ENCODE measurements around the gene FAM163B. TPM values are rescaled to one million over a fixed set of nuclear protein-coding genes. Genes with fewer than 3 reads are reported as not detected.

FAM163B gene
- total and polyA plus RNA-seq, 2 experiments from 2014 or later = 5.6 TPM; not detected in 1

- Histone ChIP-seq H3K36me3 (no peaks in the 10 kb centered on the region), H3K27ac (no peak overlapping the region), H3K4me1 (ENCODE audit: low read depth) (no peaks in the 10 kb centered on the region), H3K9me3 (ENCODE audit: low read depth) (no peaks in the 10 kb centered on the region), H3K4me3 (no peak overlapping the region), H3K27me3 (peaks cover 35% of the 10 kb centered on the region)
- no peak for DNase-seq (ENCODE audit: low read depth in 1 of 2, low spot score in 1 of 2)
- no peak for TF ChIP-seq CTCF (IDR thresholded peaks at IDR 0.05; ENCODE audit: low read depth, low read length)
Observed at GRCh38 chr9:133614678-133615077, 5.5 kb upstream of the FAM163B start.

DNA sequence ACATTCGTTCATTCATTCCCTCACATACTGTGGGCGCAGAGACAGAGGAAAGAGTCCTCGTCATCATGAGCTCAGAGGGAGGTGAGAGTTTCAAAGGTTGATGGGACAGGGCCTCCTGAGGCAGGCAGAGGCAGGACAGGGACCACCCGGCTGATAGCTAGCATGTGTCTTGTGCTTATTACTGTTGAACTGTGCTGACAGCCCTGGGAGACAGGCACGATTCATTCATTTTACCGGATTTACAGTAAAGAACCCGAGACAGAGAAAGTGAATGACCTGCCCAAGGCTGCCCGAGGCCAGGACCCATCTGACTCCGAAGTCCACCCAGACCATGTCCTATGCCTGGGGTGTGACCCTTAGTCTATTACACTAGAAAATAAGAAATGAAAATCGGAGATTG, 4.9 kb upstream of the FAM163B start:
- peaks cover 34% of the 10 kb centered on the region for H3K27me3 ChIP-seq
- DNase-seq (ENCODE audit: low read depth in 1 of 2, low spot score in 1 of 2) = no peak
- no peaks in the 10 kb centered on the region for H3K36me3 ChIP-seq
- no peaks in the 10 kb centered on the region for H3K9me3 ChIP-seq (ENCODE audit: low read depth)
- no peak for TF ChIP-seq CTCF (IDR thresholded peaks at IDR 0.05; ENCODE audit: low read depth, low read length)
- no peak overlapping the region for H3K4me3 ChIP-seq
- no peaks in the 10 kb centered on the region for H3K4me1 ChIP-seq (ENCODE audit: low read depth)
- H3K27ac ChIP-seq = no peak overlapping the region

DNA sequence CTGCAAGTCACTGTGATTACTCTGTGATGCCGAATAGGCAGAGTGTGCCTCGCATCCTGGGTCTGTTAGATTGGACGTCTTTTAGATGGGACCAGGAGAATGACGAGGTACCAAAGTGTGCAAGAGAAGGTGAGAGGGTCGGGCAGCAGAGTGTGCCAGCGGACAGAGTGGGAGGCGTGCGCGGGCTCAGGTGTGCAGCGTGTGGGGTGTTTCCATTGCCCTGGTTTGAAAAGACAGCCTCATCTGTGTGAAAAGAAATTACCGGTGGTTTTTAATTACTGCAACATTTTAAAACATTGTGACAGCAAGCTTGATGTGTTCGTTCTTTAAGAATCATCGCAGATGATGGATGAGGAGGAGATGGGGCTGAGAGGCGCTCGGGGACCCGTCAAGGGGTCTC, 4.2 kb upstream of the FAM163B start:
- TF ChIP-seq CTCF (IDR thresholded peaks at IDR 0.05; ENCODE audit: low read depth, low read length) = no peak
- peaks cover 39% of the 10 kb centered on the region for H3K27me3 ChIP-seq

GRCh38 chr9:133612816-133613215, 3.6 kb upstream of the FAM163B start:
- Histone ChIP-seq H3K4me1 (ENCODE audit: low read depth) (no peaks in the 10 kb centered on the region), H3K36me3 (no peaks in the 10 kb centered on the region), H3K27me3 (peaks cover 43% of the 10 kb centered on the region), H3K9me3 (ENCODE audit: low read depth) (no peaks in the 10 kb centered on the region), H3K4me3 (no peak overlapping the region), H3K27ac (no peak overlapping the region)
- DNase-seq (ENCODE audit: low read depth in 1 of 2, low spot score in 1 of 2) = no peak
- TF ChIP-seq CTCF (IDR thresholded peaks at IDR 0.05; ENCODE audit: low read depth, low read length) = no peak

More for the DNA sequence above, 4.2 kb upstream of the FAM163B start:
- H3K27ac ChIP-seq = no peak overlapping the region
- no peaks in the 10 kb centered on the region for H3K9me3 ChIP-seq (ENCODE audit: low read depth)
- no peaks in the 10 kb centered on the region for H3K36me3 ChIP-seq
- no peak for DNase-seq (ENCODE audit: low read depth in 1 of 2, low spot score in 1 of 2)
- no peak overlapping the region for H3K4me3 ChIP-seq
- no peaks in the 10 kb centered on the region for H3K4me1 ChIP-seq (ENCODE audit: low read depth)

- no peak overlapping the region for H3K27ac ChIP-seq
- H3K9me3 ChIP-seq (ENCODE audit: low read depth) = no peaks in the 10 kb centered on the region
- TF ChIP-seq CTCF (IDR thresholded peaks at IDR 0.05; ENCODE audit: low read depth, low read length) = no peak
- no peaks in the 10 kb centered on the region for H3K4me1 ChIP-seq (ENCODE audit: low read depth)
- no peak for DNase-seq (ENCODE audit: low read depth in 1 of 2, low spot score in 1 of 2)
- H3K4me3 ChIP-seq = no peak overlapping the region
- no peaks in the 10 kb centered on the region for H3K36me3 ChIP-seq
- H3K27me3 ChIP-seq = peaks cover 51% of the 10 kb centered on the region
Observed at GRCh38 chr9:133612051-133612450, 2.9 kb upstream of the FAM163B start.

GRCh38 chr9:133610845-133611244, 1.7 kb upstream of the FAM163B start:
- Histone ChIP-seq H3K27ac (no peak overlapping the region), H3K27me3 (peaks cover 54% of the 10 kb centered on the region), H3K9me3 (ENCODE audit: low read depth) (no peaks in the 10 kb centered on the region), H3K4me1 (ENCODE audit: low read depth) (no peaks in the 10 kb centered on the region), H3K4me3 (no peak overlapping the region), H3K36me3 (no peaks in the 10 kb centered on the region)
- no peak for TF ChIP-seq CTCF (IDR thresholded peaks at IDR 0.05; ENCODE audit: low read depth, low read length)
- DNase-seq (ENCODE audit: low read depth in 1 of 2, low spot score in 1 of 2) = no peak
